GM12874 (cell line): ENCODE data around the gene ABHD14A.

Experiments
- TF ChIP-seq, protein P1 (sequence below): IDR thresholded peaks from 2 replicates; pipeline ENCODE4 v1.5.1; 2011; ENCODE audit warnings: low read depth, mild to moderate bottlenecking, control low read depth, low read length, moderate library complexity; ENCODE audit not compliant: insufficient read depth

ABHD14A gene

DNA sequence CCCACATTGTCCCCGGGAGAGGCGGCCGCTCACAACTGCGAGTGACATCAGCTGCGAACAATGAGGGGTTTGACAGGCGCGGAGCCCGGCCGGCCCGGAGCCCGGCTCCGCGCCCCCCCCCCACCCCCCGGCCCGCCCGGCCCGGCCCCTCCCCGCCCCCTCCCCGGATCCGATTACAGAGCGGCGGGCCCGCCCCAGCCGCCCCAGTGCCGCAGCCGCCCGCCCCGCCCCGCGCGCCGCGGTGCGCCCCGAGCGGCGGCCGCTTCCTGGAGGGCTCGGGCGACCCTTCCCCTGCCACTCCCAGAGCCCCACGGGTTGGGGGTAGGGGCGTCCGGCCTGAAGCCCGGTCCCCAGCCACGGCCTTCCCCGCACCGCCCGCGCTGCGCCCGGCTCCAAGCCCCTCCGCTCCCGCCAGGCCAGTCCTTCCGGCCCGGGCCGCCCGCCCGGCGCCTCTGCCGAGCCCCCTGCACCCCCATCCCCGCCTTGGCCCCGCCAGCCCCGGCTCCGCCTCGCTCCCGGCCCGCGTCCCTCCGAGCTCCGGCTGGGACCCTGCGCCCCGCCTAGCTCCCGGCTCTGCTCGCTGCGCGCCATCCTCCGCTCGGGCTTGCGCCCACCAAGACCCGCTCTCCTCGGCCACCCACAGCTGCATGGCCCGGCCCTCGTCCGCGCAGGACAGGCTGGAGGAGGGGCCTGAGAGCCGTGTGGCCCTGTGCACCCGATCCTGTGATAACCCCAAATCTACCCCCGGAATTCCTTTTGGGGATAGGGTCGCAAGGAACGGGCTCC, 7.3 kb upstream of the ABHD14A start, which contains the start of gene PCBP4:
Gene PCBP4 (minus strand): TSS at position 71 of the 786 bp plus-strand sequence. CDS start 6,214 bp downstream, outside the sequence.
- TF ChIP-seq, protein P1, sequence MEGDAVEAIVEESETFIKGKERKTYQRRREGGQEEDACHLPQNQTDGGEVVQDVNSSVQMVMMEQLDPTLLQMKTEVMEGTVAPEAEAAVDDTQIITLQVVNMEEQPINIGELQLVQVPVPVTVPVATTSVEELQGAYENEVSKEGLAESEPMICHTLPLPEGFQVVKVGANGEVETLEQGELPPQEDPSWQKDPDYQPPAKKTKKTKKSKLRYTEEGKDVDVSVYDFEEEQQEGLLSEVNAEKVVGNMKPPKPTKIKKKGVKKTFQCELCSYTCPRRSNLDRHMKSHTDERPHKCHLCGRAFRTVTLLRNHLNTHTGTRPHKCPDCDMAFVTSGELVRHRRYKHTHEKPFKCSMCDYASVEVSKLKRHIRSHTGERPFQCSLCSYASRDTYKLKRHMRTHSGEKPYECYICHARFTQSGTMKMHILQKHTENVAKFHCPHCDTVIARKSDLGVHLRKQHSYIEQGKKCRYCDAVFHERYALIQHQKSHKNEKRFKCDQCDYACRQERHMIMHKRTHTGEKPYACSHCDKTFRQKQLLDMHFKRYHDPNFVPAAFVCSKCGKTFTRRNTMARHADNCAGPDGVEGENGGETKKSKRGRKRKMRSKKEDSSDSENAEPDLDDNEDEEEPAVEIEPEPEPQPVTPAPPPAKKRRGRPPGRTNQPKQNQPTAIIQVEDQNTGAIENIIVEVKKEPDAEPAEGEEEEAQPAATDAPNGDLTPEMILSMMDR: no peak

DNA sequence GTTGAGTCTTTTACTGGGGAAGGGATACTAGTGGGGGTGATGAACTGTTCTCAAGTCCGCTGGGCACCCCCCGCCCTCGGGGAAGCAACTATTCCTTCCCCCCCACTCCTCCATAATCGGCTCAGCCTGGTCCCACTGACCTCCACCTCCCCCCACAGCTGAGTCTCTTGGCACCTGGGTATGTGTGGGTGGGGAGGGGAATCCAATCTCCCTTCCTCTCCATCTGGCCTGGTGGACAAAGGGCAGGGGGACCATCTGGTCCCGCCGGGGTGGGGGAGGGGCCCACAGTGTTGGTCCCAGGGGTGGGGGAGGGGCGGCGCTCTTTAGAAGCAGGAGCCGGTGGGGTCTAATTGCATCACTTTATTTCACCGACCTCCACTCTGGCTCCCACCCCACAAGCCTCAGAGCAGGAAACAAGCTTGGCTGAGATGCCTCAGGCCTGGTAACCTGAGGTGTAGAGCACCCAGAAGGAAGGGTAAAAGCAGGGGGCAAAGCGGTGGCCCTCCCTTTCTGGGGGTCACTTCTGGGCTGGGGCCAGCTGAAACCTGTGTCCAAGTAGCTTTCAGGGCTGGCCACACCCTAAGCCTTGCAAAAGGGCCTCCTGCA, 6.6 kb upstream of the ABHD14A start:
- TF ChIP-seq, protein P1: no peak

DNA sequence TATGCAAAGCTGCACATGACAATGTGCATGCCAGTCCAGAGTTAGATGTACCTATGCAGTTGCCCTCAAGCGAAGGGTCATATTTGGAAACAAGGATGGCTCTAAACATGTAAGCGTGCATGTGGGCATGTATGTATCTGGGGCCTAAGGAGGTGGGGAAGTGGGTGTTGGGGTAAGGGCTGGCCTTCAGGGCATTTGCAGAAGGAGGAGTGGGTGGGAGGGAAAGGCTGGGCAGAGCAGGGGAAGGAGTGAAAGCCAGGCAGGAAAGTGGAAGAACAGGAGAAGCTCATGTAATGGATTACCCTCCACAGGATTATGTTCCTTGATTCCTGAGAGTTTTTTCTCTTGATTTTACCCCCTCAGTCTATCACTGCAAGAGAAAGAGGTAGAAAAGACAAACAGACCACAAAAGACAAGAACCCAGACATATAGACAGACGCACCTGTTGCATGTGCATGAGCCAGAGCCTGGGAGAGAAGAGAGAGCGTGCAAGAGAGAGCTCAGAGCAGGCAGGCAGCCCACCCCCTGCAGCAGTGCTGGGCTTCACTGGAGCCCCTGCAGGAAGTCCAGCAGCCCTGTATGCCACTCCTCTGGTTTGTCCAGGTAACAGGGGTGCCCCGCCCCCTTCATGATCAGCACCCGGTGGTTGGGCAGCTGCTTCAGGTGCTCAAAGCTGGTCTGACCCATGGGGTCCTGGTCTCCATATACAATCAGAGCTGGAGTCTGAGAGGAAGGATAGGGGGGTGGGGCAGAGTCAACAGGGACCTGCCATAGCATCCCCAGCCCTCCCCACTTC, 5.8 kb upstream of the ABHD14A start:
- TF ChIP-seq, protein P1: no peak

DNA sequence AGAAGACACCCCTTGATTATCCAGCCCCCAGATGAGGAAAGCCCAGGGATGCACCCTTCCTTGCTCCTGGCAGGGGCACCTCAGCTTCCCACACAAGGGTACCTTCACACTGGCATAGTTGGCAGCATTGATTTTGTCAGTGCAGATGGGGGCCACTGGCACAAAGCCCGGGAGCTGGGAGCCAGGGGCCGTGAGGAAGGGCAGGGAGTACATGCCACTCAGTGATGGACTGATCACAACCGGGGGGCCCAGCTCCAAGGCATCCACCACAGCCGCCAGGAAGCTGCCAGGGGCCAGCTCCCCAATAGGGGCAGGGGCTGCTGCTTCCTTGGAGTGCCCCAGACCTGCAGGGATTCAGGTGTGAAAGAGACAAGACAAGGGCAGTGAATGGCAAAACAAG, 5.0 kb upstream of the ABHD14A start:
- TF ChIP-seq, protein P1: no peak

DNA sequence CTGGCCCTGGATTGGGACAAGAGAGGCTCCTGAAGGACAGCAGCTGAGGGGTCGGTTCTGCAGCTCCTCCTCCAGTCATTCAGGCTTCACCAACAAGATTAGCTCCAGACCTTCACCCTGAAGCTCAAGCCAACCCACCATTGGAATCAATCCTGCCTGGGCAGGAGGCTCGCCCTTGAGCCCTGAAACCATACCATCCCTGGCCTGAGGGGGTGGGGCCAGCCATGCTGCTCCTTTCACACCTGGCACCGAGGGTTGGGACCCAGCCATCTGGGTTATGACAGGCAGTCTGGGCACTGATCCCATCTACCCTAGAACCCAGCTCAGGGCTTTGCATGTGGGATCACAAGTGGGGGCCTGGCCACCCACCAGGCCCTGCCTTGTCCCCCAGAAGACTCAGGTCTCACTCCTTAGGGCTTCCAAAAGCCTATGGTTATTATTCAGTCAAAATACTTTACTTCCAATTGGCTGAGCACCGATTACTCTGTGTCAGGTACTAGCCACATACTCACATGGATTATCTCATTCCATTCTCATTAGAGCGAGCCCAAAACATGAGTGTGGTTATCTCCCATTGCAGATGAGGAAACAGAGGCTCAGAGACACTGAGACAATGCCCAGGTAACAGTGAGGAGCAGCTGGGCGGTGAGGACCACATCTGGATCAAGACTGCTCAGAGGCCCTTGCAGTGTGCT, 4.1 kb upstream of the ABHD14A start:
- TF ChIP-seq, protein P1: no peak

DNA sequence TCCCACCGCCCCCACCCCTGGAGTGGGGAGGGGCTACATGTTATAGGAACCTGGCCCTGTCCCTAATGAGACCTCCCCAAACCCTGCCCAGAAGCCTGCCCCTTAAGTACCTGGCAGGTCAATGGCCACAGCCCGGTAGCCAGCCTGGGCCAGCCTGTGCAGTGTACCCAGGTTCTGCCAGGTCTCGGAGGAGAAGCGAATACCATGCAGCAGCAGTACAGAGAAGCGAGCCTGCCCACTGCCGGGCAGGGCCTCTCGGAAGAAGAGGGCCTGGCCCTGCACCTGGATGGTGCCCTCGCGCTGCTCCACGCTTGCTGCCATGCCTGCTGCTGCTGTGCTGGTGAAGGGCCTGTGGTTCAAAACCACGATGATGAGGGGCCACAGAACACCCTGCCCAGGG, 3.5 kb upstream of the ABHD14A start:
- TF ChIP-seq, protein P1: no peak
